Stimulated activated CD4-positive, alpha-beta T cell treated with anti-CD3 and anti-CD28 coated beads, Interleukin-2, amount 100 ng/mL, for 48 hours (primary cell): ENCODE results near the gene TMEM59.
"Not testable (repeated sequence)": the region's sequence is repeated elsewhere in the genome, so short reads cannot be mapped to it uniquely, and the experiment has no call there.

ENCODE experiments used
- DNase-seq, 2 donors: peaks; one replicate each; pipeline ENCODE4 v3.0.0-alpha.2; 2020

TMEM59 gene

DNA sequence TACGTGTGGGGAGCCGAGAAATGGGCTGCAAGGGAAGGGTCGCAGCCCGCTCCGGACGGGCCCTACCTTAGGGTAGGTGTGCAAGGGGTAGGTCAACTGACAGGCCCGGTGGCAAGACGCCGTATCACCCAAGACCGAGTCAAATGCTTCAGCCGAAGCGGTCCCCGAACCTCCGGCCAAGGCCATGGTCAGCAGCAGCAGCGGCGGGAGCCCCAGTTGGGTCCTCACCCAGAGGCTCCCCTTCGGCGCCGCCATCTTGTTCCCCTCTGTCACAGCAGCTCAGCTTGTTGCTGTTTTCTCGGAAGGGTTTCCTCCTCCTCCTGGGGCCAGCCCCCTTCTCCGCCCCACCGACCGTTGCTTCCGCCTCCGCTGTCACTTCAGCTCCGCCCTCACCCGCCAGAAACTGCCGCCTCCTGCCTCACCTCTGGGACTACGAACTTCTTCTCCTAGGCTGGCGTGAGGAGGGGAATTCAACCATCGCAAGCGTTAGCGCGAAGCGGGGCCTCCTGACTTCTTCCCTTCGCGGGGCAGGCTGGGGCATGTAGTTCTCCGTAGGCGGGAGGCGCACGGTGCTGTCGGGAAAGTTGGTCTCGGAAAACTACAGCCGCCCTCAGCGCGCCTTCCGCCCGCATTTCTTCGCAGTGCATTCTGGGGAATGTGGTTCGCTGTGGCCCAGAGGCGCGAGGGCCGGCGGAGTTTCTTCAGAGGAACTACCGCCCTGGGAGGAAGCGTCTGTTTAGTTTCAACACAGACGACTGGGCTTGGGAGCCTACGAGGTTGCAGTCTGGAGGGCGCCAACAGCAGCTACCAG, at the start of gene TMEM59, which contains the start of gene TCEANC2:
Gene TMEM59 (minus strand): TSS at position 271 of the 811 bp plus-strand sequence. CDS start 16 bp downstream, at position 255.
Gene TCEANC2 (plus strand): TSS at position 675 of the 811 bp plus-strand sequence. CDS start 815 bp downstream, outside the sequence.
- peak; percentile 88 to 92 for DNase-seq

DNA sequence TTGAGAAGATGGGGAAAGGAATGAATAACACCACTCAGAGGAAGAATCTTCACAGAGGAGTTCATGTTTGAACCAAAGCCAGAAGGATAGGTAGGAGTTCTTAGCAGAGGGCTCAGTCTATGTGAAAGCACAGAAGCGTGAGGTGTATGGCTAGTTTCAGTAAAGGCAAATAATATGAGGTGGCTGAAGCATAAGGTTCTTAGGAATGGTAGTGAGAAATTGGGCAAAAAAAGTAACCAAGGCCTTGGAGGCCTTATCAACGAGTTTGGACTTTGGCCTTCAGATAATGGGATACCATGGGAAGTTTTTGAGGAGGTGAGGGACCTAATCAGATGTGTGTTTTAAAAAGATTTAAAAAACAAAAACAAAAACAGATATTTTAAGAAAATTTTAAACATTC, 47.5 kb upstream of the TMEM59 start:
- DNase-seq: no peak

DNA sequence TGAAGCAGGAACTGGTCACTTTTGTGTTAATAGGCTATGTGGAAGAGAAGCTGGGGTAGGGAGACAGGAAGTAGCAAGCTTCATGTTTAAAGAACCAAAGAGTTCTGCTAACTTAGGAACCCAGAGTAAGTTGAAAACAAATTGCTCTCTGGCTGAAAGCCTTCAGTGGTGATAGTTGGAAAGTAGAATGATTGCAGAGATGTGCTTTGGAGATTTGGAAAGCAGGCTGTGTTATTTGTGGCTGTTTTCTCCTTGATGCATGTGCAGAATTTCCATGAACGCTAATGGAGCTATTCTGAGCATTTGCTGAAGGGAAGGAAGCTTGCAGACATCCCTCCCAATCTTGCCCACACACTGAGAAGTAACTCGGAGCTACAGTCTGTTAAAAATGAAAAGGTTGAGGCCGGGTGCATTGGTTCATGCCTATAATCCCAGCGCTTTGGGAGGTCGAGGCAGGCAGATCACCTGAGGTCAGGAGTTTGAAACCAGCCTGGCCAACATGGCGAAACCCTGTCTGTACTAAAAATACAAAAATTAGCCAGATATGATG, 46.1 kb upstream of the TMEM59 start:
- no peak for DNase-seq

- no peak for DNase-seq
Observed at GRCh38 chr1:54096877-54097240, 43.9 kb upstream of the TMEM59 start.

- no peak for DNase-seq
Observed at GRCh38 chr1:54096227-54096876, 43.3 kb upstream of the TMEM59 start.

GRCh38 chr1:54095546-54096226, 42.7 kb upstream of the TMEM59 start:
- DNase-seq: no peak

DNA sequence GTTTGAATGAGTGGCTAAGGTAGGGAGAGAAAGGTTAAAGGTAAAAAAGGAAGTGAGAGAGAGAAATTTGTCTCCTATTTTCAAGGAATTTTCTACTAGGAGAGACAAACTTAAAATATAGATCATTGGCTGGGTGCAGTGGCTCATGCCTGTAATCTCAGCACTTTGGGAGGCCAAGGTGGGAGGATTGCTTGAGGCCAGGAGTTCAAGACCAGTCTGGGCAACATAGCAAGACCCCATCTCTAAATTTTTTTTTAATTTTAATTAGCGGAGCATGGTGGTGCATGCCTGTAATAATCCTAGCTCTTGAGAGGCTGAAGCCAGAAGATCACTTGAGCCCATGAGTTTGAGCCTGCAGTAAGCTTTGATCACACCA, 41.7 kb upstream of the TMEM59 start:
- not testable (repeated sequence) for DNase-seq

- DNase-seq: no peak
Observed at GRCh38 chr1:54094001-54094729, 41.2 kb upstream of the TMEM59 start.

GRCh38 chr1:54091666-54092065, 38.7 kb upstream of the TMEM59 start:
- DNase-seq: no peak

DNA sequence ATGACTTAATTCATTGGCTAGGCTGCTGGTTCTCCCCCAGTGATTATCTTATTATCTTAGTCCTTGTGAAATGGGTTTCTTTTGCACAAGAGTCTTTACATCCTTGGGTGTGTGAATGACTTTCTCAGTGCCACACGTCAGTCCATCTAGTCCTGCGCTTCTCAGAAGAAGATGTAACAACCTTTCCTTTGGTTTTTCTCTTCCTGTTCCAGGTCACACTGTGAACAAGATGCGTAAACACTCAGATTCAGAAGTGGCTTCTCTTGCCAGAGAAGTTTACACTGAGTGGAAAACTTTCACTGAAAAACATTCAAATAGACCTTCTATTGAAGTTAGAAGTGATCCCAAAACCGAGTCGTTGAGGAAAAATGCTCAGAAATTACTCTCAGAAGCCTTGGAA, 35.4 kb upstream of the TMEM59 start:
- DNase-seq: no peak

- no peak for DNase-seq
Observed at GRCh38 chr1:54086754-54087153, 33.8 kb upstream of the TMEM59 start.

- DNase-seq: no peak
Observed at GRCh38 chr1:54084794-54085193, 31.8 kb upstream of the TMEM59 start.

DNA sequence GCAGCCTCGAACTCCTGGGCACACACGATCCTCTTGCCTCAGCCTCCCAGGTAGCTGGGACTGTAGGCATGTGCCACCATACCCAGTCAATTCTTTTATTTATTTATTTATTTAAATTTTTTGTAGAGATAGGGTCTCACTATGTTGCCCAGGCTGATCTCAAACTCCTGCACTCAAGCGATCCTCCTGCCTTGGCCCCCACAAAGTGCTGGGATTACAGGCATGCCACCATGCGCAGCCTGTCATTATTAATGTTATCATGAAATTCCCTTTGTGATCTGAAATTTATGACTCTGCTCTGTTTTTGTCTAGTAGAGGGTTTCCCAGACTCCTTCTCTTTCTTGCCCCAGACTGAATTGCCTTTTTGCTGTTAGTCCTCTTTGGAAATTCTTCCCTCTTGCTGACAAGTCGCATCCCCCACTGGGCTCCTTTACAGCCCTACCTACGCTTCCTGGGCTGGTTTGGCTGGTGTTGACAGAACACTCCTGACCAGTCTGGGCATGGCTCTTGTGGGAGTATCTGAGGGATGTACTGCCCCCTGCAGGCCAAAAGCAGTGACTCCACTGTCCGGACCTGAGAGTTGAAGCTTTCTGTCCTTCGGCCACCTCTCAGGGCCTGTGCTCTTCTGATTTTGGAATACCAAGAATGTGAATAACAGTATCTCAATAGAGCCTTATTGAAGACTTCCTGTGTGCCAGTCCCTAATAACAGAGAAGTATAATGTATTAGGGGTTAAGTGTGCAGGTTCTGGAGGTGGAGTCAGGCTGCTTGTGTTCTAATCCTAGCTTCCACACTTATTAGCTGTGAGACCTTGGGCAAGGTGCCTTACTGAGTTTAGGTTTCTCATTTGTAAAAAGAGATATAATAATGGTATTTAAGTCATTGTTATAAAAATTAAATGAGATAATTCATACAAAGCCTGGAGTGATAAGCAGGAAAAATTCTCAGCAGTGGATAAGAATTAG, 28.6 kb upstream of the TMEM59 start:
- peak; percentile 57 to 62 for DNase-seq

- no peak for DNase-seq
Observed at GRCh38 chr1:54080598-54081049, 27.6 kb upstream of the TMEM59 start.

DNA sequence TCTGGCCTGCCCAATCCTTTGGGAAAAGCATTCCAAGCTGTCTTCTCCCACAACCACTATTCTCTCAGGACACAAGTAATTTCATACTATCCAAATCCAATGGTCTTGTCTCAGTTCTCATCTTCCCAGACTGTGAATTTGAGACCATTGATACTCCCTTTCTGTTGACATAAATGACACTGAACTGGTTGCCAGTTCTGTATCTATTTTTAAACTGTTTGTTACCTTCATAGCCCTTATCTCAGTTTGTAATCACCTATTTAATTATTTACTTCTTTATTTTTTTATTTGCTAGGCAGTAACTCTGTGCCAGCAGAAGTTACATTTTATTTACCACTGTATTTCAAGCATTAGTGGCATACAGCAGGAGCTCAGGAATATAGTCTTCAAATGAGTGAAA, 24.4 kb upstream of the TMEM59 start:
- no peak for DNase-seq

DNA sequence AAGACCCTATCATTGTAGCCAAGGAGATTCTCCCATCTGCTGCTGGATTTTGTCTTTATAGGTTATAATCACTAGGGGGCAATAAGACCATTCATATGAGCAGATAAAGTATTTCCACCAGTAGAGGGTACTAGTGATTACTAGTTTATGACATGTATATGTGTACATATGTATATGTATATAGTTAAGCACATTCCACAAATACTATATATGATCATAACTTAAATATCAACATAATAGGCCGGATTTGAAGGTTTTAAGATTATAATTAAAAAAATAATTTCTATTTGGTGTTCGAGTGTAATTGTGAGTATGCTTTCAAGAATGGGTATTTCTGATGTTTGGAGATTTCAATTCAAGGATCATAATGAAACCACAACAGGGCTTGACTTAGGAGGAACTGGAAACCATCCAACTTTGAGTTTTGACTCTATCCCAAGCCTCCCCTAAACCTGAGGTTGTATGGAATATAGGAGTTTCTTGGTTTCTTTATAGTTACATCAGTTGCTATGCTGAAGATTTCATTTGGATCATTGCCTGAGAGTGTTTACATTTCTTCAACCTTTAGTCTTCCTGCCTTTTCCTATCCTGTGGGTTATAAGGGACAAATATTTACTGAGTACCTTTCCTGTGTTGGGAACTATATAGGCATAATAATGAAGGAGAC, 17.3 kb upstream of the TMEM59 start:
- no peak for DNase-seq

- DNase-seq: no peak
Observed at GRCh38 chr1:54069791-54070170, 16.8 kb upstream of the TMEM59 start.

GRCh38 chr1:54064299-54064698, 11.3 kb upstream of the TMEM59 start:
- no peak for DNase-seq

DNA sequence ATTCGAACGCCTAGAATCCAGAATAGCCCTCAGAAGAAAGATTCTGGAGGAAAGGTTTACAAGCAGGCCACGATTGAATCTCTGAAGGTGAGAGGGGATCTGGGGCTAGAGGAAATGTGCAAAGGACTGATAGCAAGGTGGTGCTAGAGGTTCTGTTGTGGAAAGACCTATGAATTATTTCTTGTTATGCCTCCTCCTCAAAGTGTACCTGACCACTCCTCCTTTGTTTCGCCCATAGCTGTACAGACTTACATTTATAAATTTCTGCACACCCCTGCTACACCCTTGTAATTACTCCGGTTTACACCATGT, 1.4 kb upstream of the TMEM59 start:
- no peak for DNase-seq

GRCh38 chr1:54053745-54054437, 887 bp upstream of the TMEM59 start:
- DNase-seq: no peak
